WI38 (cell line): ENCODE measurements around the gene MYO16.

Experiments used
- H3K4me3 ChIP-seq: 2 replicates; pipeline ENCODE4 v1.5.1; 2011; ENCODE audit warnings: low read depth, mild to moderate bottlenecking, control low read depth, low read length
- TF ChIP-seq, protein P1 (sequence below): IDR thresholded peaks from 2 replicates; pipeline ENCODE4 v1.5.1; 2012; ENCODE audit warnings: low read depth, mild to moderate bottlenecking, control low read depth, low read length

Gene MYO16

DNA sequence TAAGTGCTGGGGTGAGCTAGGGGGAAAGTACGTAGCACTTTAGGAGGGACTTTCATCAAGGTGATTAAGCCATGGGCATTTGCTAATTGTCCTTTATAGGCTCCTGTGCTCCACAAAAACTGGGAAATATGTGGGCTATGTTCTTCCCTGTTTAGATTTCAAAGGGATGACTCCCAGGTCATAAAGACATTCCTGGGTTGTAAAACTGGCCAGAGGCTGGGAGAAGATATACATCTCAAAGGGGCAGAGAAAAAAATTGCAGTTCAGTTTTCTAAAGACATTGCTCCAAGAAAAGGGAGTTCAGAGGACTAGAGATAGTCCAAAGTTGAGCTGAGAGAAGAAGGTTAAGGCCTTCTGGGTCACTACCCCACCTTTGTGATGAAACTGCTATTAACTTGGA is 204.8 kb downstream of the MYO16 start:
- TF ChIP-seq, protein P1, sequence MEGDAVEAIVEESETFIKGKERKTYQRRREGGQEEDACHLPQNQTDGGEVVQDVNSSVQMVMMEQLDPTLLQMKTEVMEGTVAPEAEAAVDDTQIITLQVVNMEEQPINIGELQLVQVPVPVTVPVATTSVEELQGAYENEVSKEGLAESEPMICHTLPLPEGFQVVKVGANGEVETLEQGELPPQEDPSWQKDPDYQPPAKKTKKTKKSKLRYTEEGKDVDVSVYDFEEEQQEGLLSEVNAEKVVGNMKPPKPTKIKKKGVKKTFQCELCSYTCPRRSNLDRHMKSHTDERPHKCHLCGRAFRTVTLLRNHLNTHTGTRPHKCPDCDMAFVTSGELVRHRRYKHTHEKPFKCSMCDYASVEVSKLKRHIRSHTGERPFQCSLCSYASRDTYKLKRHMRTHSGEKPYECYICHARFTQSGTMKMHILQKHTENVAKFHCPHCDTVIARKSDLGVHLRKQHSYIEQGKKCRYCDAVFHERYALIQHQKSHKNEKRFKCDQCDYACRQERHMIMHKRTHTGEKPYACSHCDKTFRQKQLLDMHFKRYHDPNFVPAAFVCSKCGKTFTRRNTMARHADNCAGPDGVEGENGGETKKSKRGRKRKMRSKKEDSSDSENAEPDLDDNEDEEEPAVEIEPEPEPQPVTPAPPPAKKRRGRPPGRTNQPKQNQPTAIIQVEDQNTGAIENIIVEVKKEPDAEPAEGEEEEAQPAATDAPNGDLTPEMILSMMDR = no peak
- no peak overlapping the region for H3K4me3 ChIP-seq

DNA sequence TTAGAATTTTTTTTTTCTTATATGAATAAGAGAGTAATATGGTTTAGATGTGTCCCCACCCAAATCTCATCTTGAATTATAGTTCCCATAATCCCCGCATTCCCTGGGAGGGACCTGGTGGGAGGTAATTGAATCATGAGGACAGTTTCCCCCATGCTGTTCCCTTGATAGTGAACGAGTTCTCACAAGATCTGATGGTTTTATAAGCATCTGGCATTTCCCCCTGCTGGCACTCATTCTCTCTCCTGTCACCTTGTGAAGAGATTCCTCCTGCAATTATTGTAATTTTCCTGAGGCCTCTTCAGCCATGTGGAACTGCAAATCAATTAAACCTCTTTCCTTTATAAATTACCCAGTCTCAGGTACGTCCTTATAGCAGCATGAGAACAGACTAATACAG is 205.7 kb downstream of the MYO16 start:
- TF ChIP-seq, protein P1 = no peak
- H3K4me3 ChIP-seq = no peak overlapping the region

- TF ChIP-seq, protein P1 = no peak
- no peak overlapping the region for H3K4me3 ChIP-seq
These were observed 221.3 kb downstream of the MYO16 start for GRCh38 chr13:108850691-108851090.

DNA sequence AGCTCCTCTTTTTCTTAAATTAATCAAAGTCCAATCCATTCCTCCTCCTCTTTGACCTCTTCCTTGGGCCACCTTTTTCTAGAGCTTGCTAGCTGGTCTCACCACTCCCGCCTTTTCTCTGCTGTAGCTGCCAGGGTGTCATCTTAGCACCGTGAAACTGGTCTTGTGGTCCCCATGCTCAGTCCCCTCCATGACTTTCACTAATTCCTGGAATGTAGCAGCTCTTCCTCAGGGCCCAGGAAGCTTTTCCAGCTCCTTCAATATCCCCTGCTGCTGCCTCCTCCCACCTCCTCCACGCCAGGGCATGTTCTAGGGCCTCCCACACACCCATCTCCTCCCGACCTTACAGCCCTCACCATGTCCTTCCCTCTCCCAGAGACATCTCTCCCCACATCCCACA is 222.2 kb downstream of the MYO16 start:
- H3K4me3 ChIP-seq = no peak overlapping the region
- TF ChIP-seq, protein P1 = no peak

DNA sequence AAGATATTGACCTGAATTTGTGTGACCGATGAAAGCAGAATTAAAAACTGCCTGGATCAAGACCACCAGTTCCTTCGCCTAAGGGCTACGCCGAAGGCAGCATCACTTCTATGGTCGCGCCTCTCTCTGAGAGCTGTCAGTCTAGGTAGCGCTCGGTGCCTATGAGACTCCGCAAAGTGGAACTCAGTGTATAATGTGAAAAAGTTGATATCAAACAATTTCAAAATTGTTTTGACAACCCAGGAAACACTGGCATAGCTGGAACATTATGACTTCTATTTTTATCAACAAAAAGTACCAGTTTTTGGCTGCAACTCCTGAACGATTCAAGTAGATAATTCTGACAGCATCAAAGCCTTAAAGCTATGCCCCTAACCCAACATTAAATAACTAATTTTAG is 223.6 kb downstream of the MYO16 start:
- TF ChIP-seq, protein P1 = no peak
- no peak overlapping the region for H3K4me3 ChIP-seq

DNA sequence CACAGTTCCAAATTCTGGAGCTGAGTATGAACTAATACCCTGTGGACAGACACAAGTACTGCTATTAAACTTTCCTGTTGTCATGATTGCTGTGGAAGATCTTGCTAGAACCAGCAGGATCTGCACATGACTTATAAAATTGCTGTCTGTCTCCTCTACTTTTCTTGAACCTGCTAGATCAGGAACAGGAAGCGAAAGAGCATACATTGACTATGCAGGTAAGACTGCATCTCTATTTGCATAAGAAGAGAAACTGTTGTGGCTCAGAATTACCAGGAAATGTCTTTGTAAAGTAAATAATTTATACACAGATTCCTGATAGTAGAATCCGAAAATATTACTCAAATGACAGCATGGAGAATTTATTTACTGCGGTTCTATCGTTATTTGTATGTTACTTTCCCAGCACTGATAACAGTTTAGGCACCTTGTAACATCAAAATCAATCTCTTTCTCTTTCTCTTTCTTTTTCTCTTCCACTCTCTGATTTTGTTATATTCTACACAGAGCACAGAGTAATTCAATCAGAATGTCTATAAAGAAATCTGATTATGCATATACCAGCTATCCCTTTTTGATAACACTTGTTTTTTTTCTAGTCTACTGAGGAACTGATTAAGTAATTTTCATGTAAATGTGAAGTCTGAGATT is 226.5 kb downstream of the MYO16 start:
- TF ChIP-seq, protein P1 = no peak
- no peak overlapping the region for H3K4me3 ChIP-seq

DNA sequence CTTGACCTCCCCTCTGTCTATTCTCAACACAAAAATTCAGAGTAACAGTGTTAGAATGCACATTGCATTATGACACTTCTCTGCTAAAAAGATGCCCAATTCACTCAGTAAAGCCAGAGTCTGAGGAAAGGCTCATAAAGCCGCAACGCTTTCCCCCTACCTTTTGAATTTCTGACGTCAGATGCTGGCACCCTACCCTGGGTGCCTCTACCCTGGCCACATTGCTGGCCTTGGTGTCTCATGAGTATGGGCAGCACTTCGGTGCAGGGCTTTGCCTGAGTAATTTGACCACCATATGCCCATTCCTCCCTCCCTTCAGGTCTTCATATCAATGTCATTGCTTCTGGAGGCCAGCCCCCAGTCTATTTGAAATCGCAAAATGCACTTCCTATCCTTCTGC is 229.3 kb downstream of the MYO16 start:
- TF ChIP-seq, protein P1 = no peak
- no peak overlapping the region for H3K4me3 ChIP-seq
